Fibroblast of skin of left quadriceps (primary cell): ENCODE measurements around the gene RGS9.
"Not testable (repeated sequence)": the region's sequence is repeated elsewhere in the genome, so short reads cannot be mapped to it uniquely, and the experiment has no call there.

ENCODE experiments used
- DNase-seq, 2 experiments: peaks; one replicate each; pipeline ENCODE4 v3.0.0-alpha.2; 2013; ENCODE audit warnings: low read depth in 2 of 2

The RGS9 gene

GRCh38 chr17:65137021-65137939 is at the start of gene RGS9:
TSS of gene RGS9 (plus strand) at chr17:65137370. CDS start at chr17:65137541, 171 bp downstream.
- DNase-seq = peak; percentile 22 to 31

DNA sequence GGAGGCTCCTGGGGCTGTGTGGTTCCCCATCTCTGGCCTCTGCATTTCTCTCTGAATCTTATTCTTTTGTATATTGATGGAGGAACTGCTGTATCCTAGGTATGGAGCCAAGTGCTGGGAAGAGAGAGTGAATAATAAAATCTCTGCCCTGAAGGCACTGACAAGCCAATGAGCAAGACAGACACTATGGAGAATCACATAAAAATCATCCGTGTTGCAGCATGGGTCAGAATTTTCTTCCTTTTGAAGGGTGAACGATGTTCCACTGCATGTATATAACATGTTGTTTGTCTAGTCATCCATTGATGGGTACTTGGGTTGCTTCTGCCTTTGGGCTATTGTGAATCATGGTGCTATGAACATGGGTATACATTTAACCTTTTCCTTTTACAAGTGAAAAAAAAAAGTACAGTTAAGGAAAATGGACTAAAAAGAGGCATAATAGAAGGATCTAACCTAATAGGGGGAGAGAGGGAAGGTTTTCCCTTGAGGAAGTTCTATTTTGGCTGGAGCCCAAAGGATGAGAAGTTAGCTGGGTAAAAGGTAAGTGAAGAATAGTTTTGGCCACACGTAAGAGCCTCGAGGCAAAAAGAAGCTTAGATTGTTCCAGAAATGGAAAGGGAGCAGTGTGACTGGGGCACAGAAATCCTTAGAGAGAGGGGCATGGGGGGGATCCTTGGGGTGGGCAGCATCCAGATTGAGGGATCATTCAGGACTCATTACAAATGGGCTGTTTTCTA is 48.4 kb upstream of the RGS9 start:
- no peak for DNase-seq

DNA sequence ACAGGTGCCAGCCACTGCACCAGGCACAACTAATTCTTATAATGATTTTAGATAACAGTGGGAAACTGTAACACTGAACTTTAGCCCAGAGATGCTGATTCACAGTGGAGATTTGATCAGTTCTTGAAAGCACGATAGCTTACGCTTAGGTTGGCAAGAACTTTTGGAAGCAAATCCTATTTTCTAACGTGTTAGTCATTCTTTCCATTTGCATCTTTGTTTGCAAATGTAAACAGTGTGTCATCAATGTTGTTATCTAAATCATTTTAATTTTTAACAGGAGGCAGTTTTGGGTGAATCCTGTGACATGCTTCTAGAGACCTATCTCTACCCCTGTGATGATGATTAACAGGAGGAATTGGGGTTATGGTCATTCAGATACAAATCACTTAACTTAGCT is 44.9 kb upstream of the RGS9 start:
- DNase-seq = no peak

- DNase-seq = not testable (repeated sequence)
Measured at GRCh38 chr17:65092721-65093356, 44.3 kb upstream of the RGS9 start.

- no peak for DNase-seq
Measured at GRCh38 chr17:65093930-65094329, 43.2 kb upstream of the RGS9 start.

GRCh38 chr17:65095465-65095864 is 41.7 kb upstream of the RGS9 start:
- no peak for DNase-seq

DNA sequence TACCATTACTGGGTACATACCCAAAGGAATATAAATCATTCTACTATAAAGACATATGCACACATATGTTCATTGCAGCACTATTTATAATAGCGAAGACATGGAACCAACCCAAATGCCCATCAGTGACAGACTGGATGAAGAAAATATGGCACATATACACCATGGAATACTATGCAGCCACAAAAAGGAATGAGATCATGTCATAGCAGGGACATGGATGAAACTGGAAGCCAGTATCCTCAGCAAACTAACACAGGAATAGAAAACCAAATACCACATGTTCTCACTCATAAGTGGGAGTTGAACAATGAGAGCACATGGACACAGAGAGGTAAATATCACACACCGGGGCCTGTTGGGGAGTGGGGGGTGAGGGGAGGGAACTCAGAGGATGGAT is 40.8 kb upstream of the RGS9 start:
- not testable (repeated sequence) for DNase-seq

DNA sequence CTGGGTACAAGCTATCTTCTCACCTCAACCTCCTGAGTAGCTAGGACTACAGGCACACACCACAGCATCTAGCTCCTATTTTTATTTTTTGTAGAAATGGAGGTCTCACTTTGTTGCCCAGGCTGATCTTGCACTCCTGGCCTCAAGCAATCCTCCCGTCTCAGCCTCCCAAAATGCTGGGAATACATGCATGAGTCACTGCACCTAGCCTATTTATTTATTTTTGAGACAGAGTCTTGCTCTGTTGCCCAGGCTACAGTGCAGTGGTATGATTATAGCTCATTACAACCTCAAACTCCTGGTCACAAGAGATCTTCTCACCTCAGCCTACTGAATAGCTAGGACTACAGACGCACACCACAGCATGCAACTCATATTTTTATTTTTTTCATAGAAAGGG is 40.1 kb upstream of the RGS9 start:
- no peak for DNase-seq

DNA sequence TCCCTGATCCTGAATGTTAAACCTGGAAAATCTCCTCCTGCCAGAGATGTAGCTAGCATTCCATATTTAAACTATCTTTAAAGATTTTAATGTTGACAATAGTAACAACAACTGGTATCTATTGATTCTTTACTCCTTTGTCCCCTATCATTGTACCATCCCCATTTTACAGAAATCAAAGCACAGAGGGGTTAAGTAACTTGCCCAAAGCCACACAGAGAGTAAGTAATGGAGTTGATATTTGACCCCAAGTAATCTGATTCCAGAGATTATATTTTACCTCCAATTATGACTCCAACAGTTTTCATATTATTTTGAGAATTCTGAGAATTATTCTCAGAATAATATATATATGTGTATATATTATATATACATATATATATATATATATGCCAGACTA is 37.7 kb upstream of the RGS9 start:
- DNase-seq = no peak

DNA sequence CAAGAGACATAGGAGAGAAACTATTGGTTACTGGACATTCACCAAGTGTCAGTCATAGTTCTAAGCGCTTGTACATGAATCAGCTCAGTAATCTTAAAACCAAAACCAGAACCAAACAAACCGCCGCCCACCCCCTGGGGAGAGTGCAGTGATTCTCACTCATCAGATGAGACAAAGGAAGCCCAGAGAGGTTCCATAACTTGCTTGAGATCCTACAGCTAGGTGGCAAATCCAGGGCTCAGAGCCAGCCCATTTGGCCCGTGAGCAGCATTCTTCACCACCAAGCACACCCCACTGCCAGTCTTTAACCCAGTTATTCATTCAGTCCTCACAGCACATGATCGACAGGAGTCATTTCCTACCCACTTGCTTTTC is 37.2 kb upstream of the RGS9 start:
- DNase-seq = no peak

- no peak for DNase-seq
Measured at GRCh38 chr17:65100316-65101140, 36.6 kb upstream of the RGS9 start.

DNA sequence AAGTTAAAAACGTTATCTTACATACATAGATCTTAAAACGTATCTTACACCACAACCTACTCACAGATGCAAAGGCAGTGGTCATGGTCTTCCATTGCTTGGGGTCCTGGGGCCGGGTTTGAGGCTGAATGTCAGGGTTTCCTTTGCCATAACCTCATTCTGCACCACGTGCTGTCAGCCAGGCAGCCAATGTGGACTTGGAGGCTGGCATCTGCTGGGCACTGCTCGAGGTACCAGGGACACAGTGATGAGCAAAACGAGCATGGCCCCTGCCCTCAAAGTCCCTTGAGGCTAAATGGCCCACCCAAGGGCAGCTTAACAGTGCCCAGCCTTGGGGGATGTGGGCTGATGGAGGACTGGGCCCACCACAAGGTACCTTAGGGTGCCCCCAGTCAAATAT is 35.8 kb upstream of the RGS9 start:
- DNase-seq = no peak

GRCh38 chr17:65102235-65102634 is 34.9 kb upstream of the RGS9 start:
- no peak for DNase-seq

GRCh38 chr17:65102788-65103187 is 34.4 kb upstream of the RGS9 start:
- no peak for DNase-seq

- DNase-seq = no peak
Measured at GRCh38 chr17:65103431-65103830, 33.7 kb upstream of the RGS9 start.

- no peak for DNase-seq
Measured at GRCh38 chr17:65103896-65104295, 33.3 kb upstream of the RGS9 start.

- DNase-seq = no peak
Measured at GRCh38 chr17:65104541-65104940, 32.6 kb upstream of the RGS9 start.

DNA sequence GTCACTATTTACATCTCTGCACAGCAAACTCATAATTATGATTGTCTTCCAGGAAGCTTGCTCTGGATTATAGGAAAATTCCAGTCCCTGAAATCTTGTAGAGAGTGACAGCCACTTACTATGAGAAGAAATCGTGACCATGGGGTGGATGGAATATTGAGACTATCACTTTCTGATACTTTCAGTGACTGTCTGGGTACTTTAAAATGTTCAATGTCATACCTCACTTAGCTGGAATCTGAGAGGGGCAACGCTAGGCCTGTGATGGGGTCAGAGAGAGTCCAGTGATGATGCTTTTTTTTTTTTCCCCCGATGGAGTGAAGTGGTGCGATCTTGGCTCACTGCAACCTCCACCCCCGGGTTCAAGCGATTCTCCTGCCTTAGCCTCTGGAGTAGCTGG is 32.2 kb upstream of the RGS9 start:
- no peak for DNase-seq

DNA sequence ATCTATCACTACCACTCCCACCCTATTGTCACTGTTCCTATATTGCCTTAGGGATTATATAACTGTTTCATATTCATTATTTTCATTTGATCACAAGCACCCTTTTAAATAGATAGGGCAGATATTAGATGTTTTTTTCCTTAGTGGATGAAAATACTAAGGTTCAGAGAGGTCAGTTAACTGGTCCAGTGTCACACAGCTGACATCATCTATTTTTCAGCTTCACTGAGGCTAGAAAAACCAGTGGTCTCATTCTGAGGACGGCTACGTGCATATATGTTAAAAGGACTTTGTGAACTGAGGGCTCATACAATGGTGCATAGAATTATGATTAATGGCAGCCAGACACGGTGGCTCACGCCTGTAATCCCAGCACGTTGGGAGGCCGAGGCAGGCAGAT is 29.0 kb upstream of the RGS9 start:
- no peak for DNase-seq

DNA sequence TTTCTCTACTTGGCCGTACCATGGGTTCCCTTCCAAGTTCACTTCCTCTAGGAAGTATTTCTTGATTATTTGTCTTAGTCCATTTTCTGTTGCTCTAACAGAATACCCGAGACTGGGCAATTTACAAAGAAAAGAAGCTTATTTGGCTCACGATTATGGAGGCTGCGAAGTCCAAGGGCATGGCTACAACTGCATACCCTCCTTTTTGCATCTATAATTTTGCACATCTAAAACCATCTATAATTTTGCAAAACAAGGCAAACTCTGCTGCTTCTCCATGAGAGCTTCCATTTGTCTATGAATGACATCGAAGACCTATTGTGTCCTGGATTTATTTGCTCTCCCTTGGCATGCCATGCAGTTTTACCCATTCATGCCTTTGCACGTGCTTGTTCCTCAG is 27.6 kb upstream of the RGS9 start:
- no peak for DNase-seq

DNA sequence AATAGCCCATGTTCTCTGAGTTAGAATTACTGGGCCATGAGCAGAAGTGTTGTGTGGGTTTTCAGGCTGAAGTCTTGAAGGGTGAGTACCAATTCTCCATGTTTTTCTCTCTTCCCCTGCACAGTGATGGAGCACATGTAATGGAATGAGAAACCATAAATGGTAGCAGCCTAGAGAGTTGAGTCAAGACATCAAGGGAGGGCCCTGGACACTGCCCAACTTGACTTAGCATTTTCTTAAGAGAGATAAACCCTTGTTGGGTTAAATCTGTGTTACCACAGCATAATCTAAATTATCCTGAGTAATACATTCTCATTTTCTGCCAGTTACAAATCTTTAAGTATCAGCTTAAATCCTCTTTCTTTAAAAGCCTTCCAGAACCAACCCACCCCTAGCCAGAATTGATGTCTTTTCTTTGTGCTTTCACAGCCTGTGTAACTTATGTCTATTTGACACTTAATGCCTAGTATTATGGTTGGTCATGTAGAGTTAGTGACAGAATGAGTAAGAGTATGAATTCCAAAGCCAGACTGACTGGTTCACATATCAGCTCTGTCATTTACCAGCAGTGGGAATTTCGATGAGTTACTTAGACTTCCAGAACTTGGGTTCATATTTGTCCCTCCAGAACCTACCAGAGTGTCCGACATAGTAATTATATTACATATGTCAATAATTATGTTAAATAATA is 27.0 kb upstream of the RGS9 start:
- DNase-seq = no peak
